SKM-1 treated with dmso at 0.1 percent for 144 hours (cell line): ENCODE measurements around the gene AURKAIP1.
"Not testable (repeated sequence)": the region's sequence is repeated elsewhere in the genome, so short reads cannot be mapped to it uniquely, and the experiment has no call there.

Experiments used
- DNase-seq: peaks from one replicate; lab custom pipeline; 2025; ENCODE audit not compliant: unreplicated experiment; lab: John Stamatoyannopoulos, UW

AURKAIP1 gene

GRCh38 chr1:1387098-1388077 lies 12.4 kb upstream of the AURKAIP1 start:
- DNase-seq: no peak

- DNase-seq: no peak
These were observed 10.9 kb upstream of the AURKAIP1 start for GRCh38 chr1:1385931-1386330.

- DNase-seq: not testable (repeated sequence)
These were observed 10.3 kb upstream of the AURKAIP1 start for GRCh38 chr1:1385339-1385738.

GRCh38 chr1:1381294-1381693 lies 6.3 kb upstream of the AURKAIP1 start:
- no peak for DNase-seq

- no peak for DNase-seq
These were observed 5.9 kb upstream of the AURKAIP1 start for GRCh38 chr1:1380860-1381259.

- DNase-seq: no peak
These were observed 2.7 kb upstream of the AURKAIP1 start for GRCh38 chr1:1377540-1378205.

GRCh38 chr1:1376551-1377226 lies 1.7 kb upstream of the AURKAIP1 start:
- no peak for DNase-seq

GRCh38 chr1:1374589-1374928 lies 448 bp downstream of the AURKAIP1 start:
- DNase-seq: no peak

- DNase-seq: no peak
These were observed 1.0 kb downstream of the AURKAIP1 start for GRCh38 chr1:1373815-1374588.

- no peak for DNase-seq
These were observed 1.8 kb downstream of the AURKAIP1 start for GRCh38 chr1:1373051-1373814.

- peak; percentile 36 for DNase-seq
These were observed 3.0 kb downstream of the AURKAIP1 start for GRCh38 chr1:1371746-1372711.

GRCh38 chr1:1371364-1371745 lies 3.7 kb downstream of the AURKAIP1 start:
- DNase-seq: peak; percentile 70

GRCh38 chr1:1370771-1371300 lies 4.2 kb downstream of the AURKAIP1 start:
- DNase-seq: no peak

- DNase-seq: not testable (repeated sequence)
These were observed 4.9 kb downstream of the AURKAIP1 start for GRCh38 chr1:1370094-1370493.

GRCh38 chr1:1367315-1367714 lies 7.7 kb downstream of the AURKAIP1 start:
- no peak for DNase-seq

- DNase-seq: no peak
These were observed 8.3 kb downstream of the AURKAIP1 start for GRCh38 chr1:1366699-1367066.

- no peak for DNase-seq
These were observed 8.9 kb downstream of the AURKAIP1 start for GRCh38 chr1:1365875-1366698.

- DNase-seq: no peak
These were observed 10.7 kb downstream of the AURKAIP1 start for GRCh38 chr1:1364266-1364665.
